Measurements from ENCODE around the gene CLASP1. TPM values are rescaled to one million over a fixed set of nuclear protein-coding genes. Genes with fewer than 3 reads are reported as not detected.

CLASP1 gene
- total RNA-seq, 1 experiment from 2014 or later: 49.2 TPM

DNA sequence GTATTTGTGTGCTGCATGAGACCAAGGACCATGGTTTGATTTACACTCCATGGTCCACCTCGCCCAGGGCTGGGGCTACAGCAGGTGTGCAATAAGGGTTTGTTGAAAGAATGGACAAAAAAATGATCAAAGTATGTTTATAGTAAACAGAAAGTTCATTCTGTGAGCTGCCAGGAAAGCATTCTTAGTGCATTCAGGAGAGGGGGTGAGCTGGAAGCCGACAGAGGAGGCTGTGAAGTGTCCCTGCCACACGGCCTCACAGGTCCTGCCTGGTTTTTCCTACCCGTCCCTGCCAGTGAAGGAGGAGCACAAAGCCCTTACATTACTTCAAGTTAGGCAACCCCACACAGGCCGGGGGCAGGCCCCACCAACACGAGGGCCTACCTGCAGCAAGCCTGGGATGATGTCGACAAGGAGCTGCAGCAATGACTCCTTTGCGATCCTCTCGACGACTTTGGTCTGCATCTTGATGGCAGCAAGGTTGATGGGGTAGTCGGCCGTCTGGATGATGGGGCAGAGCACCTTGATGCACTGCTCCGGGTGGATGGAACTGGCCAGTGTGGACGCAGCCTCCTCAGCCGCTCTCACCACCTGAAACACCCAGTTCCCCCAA lies 301.0 kb downstream of the CLASP1 start:
- Histone ChIP-seq H3K27me3 (ENCODE audit: control insufficient read depth, insufficient read depth, low read length) (no peaks in the 10 kb centered on the region), H3K36me3 (ENCODE audit: control insufficient read depth, insufficient read depth, low read length) (no peaks in the 10 kb centered on the region; the same call in 1 of the 2 replicates), H3K4me1 (ENCODE audit: control insufficient read depth, insufficient read depth, low read length) (no peaks in the 10 kb centered on the region), H3K9me3 (ENCODE audit: control insufficient read depth, insufficient read depth, low read depth, low read length) (no peaks in the 10 kb centered on the region), H3K27ac (ENCODE audit: low read length) (no peak overlapping the region), H3K4me3 (ENCODE audit: low read depth in 2 of 2, low read length in 2 of 2) (no peak overlapping the region)
- TF ChIP-seq TCF7L2 (IDR thresholded peaks at IDR 0.05; ENCODE audit: low read depth, low read length): no peak
- ChIA-PET POLR2A (no interaction called here), CTCF (no interaction called here)
- in situ Hi-C loops (cut with HindIII; ENCODE audit: low pct_unique_long_range_greater_than_20kb, low sequenced_read_pairs) (no loop called here), intact Hi-C loops (cut with micrococcal nuclease; ENCODE audit: unreplicated experiment) (no loop called here)
- BruUV-seq (replicated peaks): no TSS peak
- ATAC-seq (no peak), DNase-seq (ENCODE audit: low read depth, low spot score) (no peak)

DNA sequence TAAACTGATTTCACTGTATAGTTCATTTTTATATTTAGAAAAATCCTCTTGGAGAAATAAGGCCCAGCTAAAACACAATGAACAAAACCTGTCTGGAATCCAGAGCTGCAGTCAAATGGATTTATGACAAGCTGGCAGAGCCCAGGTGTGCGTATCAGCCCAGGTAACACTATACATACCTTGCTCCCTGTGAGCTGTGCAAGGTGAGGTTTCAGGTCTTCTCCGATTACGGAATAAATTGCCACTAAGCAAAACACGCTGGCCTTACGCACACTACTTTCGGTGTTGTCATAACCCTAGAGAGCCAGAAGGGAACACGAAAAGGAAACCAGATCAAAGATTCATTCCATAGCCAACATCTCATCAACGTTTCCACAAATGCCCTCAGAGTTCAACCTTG lies 302.4 kb downstream of the CLASP1 start:
- in situ Hi-C loops (cut with HindIII; ENCODE audit: low pct_unique_long_range_greater_than_20kb, low sequenced_read_pairs) (no loop called here), intact Hi-C loops (cut with micrococcal nuclease; ENCODE audit: unreplicated experiment) (no loop called here)
- Histone ChIP-seq H3K36me3 (ENCODE audit: control insufficient read depth, insufficient read depth, low read length) (no peaks in the 10 kb centered on the region; the same call in 1 of the 2 replicates), H3K4me3 (ENCODE audit: low read depth in 2 of 2, low read length in 2 of 2) (no peak overlapping the region), H3K4me1 (ENCODE audit: control insufficient read depth, insufficient read depth, low read length) (no peaks in the 10 kb centered on the region), H3K9me3 (ENCODE audit: control insufficient read depth, insufficient read depth, low read depth, low read length) (no peaks in the 10 kb centered on the region), H3K27ac (ENCODE audit: low read length) (no peak overlapping the region), H3K27me3 (ENCODE audit: control insufficient read depth, insufficient read depth, low read length) (no peaks in the 10 kb centered on the region)
- no TSS peak for BruUV-seq (replicated peaks)
- CTCF ChIA-PET: no interaction called here
- POLR2A ChIA-PET: no interaction called here
- DNase-seq (ENCODE audit: low read depth, low spot score): no peak
- ATAC-seq: no peak
- TF ChIP-seq POLR2AphosphoS5 (IDR thresholded peaks at IDR 0.05; ENCODE audit: low read depth, low read length) (no peak), TCF7L2 (IDR thresholded peaks at IDR 0.05; ENCODE audit: low read depth, low read length) (no peak), SIN3A (IDR thresholded peaks at IDR 0.05; ENCODE audit: borderline replicate concordance, insufficient read depth, low read depth, low read length) (no peak)
- TF ChIP-seq, protein P1, sequence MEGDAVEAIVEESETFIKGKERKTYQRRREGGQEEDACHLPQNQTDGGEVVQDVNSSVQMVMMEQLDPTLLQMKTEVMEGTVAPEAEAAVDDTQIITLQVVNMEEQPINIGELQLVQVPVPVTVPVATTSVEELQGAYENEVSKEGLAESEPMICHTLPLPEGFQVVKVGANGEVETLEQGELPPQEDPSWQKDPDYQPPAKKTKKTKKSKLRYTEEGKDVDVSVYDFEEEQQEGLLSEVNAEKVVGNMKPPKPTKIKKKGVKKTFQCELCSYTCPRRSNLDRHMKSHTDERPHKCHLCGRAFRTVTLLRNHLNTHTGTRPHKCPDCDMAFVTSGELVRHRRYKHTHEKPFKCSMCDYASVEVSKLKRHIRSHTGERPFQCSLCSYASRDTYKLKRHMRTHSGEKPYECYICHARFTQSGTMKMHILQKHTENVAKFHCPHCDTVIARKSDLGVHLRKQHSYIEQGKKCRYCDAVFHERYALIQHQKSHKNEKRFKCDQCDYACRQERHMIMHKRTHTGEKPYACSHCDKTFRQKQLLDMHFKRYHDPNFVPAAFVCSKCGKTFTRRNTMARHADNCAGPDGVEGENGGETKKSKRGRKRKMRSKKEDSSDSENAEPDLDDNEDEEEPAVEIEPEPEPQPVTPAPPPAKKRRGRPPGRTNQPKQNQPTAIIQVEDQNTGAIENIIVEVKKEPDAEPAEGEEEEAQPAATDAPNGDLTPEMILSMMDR (IDR thresholded peaks at IDR 0.05): no peak
- TF ChIP-seq, protein P2, sequence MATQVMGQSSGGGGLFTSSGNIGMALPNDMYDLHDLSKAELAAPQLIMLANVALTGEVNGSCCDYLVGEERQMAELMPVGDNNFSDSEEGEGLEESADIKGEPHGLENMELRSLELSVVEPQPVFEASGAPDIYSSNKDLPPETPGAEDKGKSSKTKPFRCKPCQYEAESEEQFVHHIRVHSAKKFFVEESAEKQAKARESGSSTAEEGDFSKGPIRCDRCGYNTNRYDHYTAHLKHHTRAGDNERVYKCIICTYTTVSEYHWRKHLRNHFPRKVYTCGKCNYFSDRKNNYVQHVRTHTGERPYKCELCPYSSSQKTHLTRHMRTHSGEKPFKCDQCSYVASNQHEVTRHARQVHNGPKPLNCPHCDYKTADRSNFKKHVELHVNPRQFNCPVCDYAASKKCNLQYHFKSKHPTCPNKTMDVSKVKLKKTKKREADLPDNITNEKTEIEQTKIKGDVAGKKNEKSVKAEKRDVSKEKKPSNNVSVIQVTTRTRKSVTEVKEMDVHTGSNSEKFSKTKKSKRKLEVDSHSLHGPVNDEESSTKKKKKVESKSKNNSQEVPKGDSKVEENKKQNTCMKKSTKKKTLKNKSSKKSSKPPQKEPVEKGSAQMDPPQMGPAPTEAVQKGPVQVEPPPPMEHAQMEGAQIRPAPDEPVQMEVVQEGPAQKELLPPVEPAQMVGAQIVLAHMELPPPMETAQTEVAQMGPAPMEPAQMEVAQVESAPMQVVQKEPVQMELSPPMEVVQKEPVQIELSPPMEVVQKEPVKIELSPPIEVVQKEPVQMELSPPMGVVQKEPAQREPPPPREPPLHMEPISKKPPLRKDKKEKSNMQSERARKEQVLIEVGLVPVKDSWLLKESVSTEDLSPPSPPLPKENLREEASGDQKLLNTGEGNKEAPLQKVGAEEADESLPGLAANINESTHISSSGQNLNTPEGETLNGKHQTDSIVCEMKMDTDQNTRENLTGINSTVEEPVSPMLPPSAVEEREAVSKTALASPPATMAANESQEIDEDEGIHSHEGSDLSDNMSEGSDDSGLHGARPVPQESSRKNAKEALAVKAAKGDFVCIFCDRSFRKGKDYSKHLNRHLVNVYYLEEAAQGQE (IDR thresholded peaks at IDR 0.05; ENCODE audit: insufficient read depth in 1 of 2, low read depth in 2 of 2, low read length in 1 of 2): no peak

DNA sequence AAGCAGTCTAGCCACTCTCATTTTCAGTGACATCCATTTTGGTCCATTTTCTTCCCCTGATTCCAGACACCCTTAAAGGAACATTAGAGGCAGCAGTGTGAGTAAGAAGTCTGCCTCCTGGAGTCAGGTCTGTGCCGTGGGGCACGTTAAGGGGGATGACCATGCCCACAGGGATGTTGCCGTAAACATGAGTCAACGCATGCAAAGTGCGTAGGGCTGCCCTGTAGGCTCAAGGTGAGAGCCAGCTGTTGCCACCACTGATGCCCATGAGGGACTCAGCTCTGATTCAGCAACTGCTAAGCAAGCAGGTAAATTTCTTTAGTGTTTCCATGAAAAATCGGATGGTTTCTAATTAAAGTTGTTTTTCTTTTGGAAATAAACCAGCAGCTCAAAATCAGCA lies 302.9 kb downstream of the CLASP1 start:
- CTCF ChIA-PET: no interaction called here

More for the DNA sequence above, 302.9 kb downstream of the CLASP1 start:
- H3K36me3 ChIP-seq (ENCODE audit: control insufficient read depth, insufficient read depth, low read length): no peaks in the 10 kb centered on the region; the same call in 1 of the 2 replicates
- DNase-seq (ENCODE audit: low read depth, low spot score) (no peak), ATAC-seq (no peak)
- H3K27ac ChIP-seq (ENCODE audit: low read length): no peak overlapping the region
- H3K4me1 ChIP-seq (ENCODE audit: control insufficient read depth, insufficient read depth, low read length): no peaks in the 10 kb centered on the region
- intact Hi-C loops (cut with micrococcal nuclease; ENCODE audit: unreplicated experiment): no loop called here
- in situ Hi-C loops (cut with HindIII; ENCODE audit: low pct_unique_long_range_greater_than_20kb, low sequenced_read_pairs): no loop called here
- H3K4me3 ChIP-seq (ENCODE audit: low read depth in 2 of 2, low read length in 2 of 2): no peak overlapping the region
- no peaks in the 10 kb centered on the region for H3K9me3 ChIP-seq (ENCODE audit: control insufficient read depth, insufficient read depth, low read depth, low read length)
- BruUV-seq (replicated peaks): no TSS peak
- POLR2A ChIA-PET: no interaction called here
- no peaks in the 10 kb centered on the region for H3K27me3 ChIP-seq (ENCODE audit: control insufficient read depth, insufficient read depth, low read length)
- TF ChIP-seq POLR2AphosphoS5 (IDR thresholded peaks at IDR 0.05; ENCODE audit: low read depth, low read length): no peak
- TF ChIP-seq, protein P2 (IDR thresholded peaks at IDR 0.05; ENCODE audit: insufficient read depth in 1 of 2, low read depth in 2 of 2, low read length in 1 of 2): no peak
- no peak for TF ChIP-seq TCF7L2 (IDR thresholded peaks at IDR 0.05; ENCODE audit: low read depth, low read length)
- TF ChIP-seq, protein P1 (IDR thresholded peaks at IDR 0.05): no peak
- TF ChIP-seq SIN3A (IDR thresholded peaks at IDR 0.05; ENCODE audit: borderline replicate concordance, insufficient read depth, low read depth, low read length): no peak
